Liver (tissue), 9 donors: ENCODE results near the gene MXRA8. TPM values are rescaled to one million over a fixed set of nuclear protein-coding genes. Genes with fewer than 3 reads are reported as not detected.

Experiments
- DNase-seq: peaks from one replicate; pipeline ENCODE4 v3.0.0-alpha.2; 2017; ENCODE audit warnings: low spot score
- H3K27ac ChIP-seq, 2 donors: one replicate each; pipeline ENCODE4 v1.7.0; 2013; ENCODE audit warnings: inconsistent platforms in 2 of 2, low read length in 2 of 2, control low read depth in 1 of 2, low read depth in 1 of 2, mild to moderate bottlenecking in 1 of 2
- H3K27me3 ChIP-seq, 4 donors: one replicate each; pipeline versions ENCODE4 v1.6.1 to v1.7.0; 2013; ENCODE audit warnings: low read length in 3 of 4, inconsistent platforms in 1 of 4, mild to moderate bottlenecking in 1 of 4, moderate library complexity in 1 of 4; ENCODE audit not compliant: control insufficient read depth in 4 of 4, insufficient read depth in 4 of 4
- H3K36me3 ChIP-seq, 4 donors: one replicate each; pipeline versions ENCODE4 v1.6.1 to v1.7.0; 2013; ENCODE audit warnings: low read length in 3 of 4, mild to moderate bottlenecking in 3 of 4, low read depth in 1 of 4, moderate library complexity in 1 of 4; ENCODE audit not compliant: control insufficient read depth in 4 of 4, insufficient read depth in 3 of 4
- H3K4me1 ChIP-seq, 4 donors: one replicate each; pipeline versions ENCODE4 v1.6.1 to v1.7.0; 2013; ENCODE audit warnings: low read length in 3 of 4, mild to moderate bottlenecking in 3 of 4, moderate library complexity in 1 of 4; ENCODE audit not compliant: control insufficient read depth in 4 of 4, insufficient read depth in 4 of 4
- H3K4me3 ChIP-seq, 3 donors: one replicate each; pipeline versions ENCODE4 v1.6.1 to v1.7.0; 2013; ENCODE audit warnings: low read length in 3 of 3, control low read depth in 1 of 3, low read depth in 1 of 3, mild to moderate bottlenecking in 1 of 3
- H3K9ac ChIP-seq, 2 donors: one replicate each; pipeline ENCODE4 v1.7.0; 2013; ENCODE audit warnings: low read length in 2 of 2, mild to moderate bottlenecking in 2 of 2, moderate library complexity in 2 of 2, control low read depth in 1 of 2, low read depth in 1 of 2
- H3K9me3 ChIP-seq, 4 donors: one replicate each; pipeline versions ENCODE4 v1.6.1 to v1.7.0; 2013; ENCODE audit warnings: low read length in 3 of 4; ENCODE audit not compliant: control insufficient read depth in 4 of 4
- EGR1 ChIP-seq, 2 donors: IDR thresholded peaks; 2 replicates each; pipeline ENCODE4 v1.6.1; 2016 to 2018; ENCODE audit warnings: antibody characterized with exemption in 2 of 2, low read depth in 2 of 2
- HNF4A ChIP-seq, 2 donors: conservative IDR thresholded peaks; 2 replicates each; pipeline ENCODE4 v1.6.1; 2016; ENCODE audit warnings: antibody characterized with exemption in 2 of 2, mild to moderate bottlenecking in 2 of 2
- JUND ChIP-seq, 2 donors: IDR thresholded peaks; 2 replicates each; pipeline ENCODE4 v1.6.1; 2016; ENCODE audit warnings: antibody characterized with exemption in 2 of 2
- RAD21 ChIP-seq, 2 donors: IDR thresholded peaks; 2 replicates each; pipeline ENCODE4 v1.6.1; 2016; ENCODE audit warnings: antibody characterized with exemption in 2 of 2, mild to moderate bottlenecking in 2 of 2
- RXRA ChIP-seq, 2 donors: IDR thresholded peaks; 2 replicates each; pipeline ENCODE4 v1.6.1; 2017 to 2018; ENCODE audit warnings: antibody characterized with exemption in 2 of 2, mild to moderate bottlenecking in 1 of 2
- TAF1 ChIP-seq: conservative IDR thresholded peaks from 2 replicates; pipeline ENCODE4 v1.6.1; 2016; ENCODE audit warnings: antibody characterized with exemption, mild to moderate bottlenecking
- WGBS: extraction: QIAGEN DNeasy Blood & Tissue Kit; methylation state at CpG from one replicate; pipeline ENCODE4 v1.1.7; 2013; 5-methylcytosine and 5-hydroxymethylcytosine counted together
- polyA plus RNA-seq, 2 donors: library from polyadenylated mRNA; stranded (reverse) in 1 of 2; unstranded in 1 of 2; fragments of 200-250 nt in 1 of 2; fragments of >200 nt in 1 of 2; fragmentation: Nextera tagmentation in 1 of 2; extraction: Ambion mirVana in 1 of 2; gene quantifications; one replicate each; pipeline versions ENCODE4 v1.2.1 to v1.2.3, GENCODE V29; 2013 to 2015
- total RNA-seq, 2 donors: library from RNA; depleted of rRNA; stranded (reverse); fragments of >200 nt; gene quantifications; one replicate each; pipeline ENCODE4 v1.2.3, GENCODE V29; 2014
- TF ChIP-seq, protein P1 (sequence below): IDR thresholded peaks from 2 replicates; pipeline ENCODE4 v1.6.1; 2016; ENCODE audit warnings: antibody characterized with exemption
- TF ChIP-seq, protein P2 (sequence below): IDR thresholded peaks from 2 replicates; pipeline ENCODE4 v1.6.1; 2016; ENCODE audit warnings: antibody characterized with exemption
- TF ChIP-seq, protein P3 (sequence below): fragments of 150-350 bp; IDR thresholded peaks from 2 replicates; pipeline ENCODE4 v1.5.1; 2017; ENCODE audit warnings: improper control_type of control experiment, low read depth, low read length; ENCODE audit not compliant: missing input control
- TF ChIP-seq, protein P4 (sequence below): IDR thresholded peaks from 2 replicates; pipeline ENCODE4 v1.6.1; 2016; ENCODE audit warnings: antibody characterized with exemption, mild to moderate bottlenecking
- donor health status: healthy.
- donor health status: healthy.
- donor health status: healthy.
- donor health status: healthy.
- donor health status: healthy.

Gene MXRA8
- total and polyA plus RNA-seq, 4 donors: 1.8 to 5.9 (median 4.2) TPM

DNA sequence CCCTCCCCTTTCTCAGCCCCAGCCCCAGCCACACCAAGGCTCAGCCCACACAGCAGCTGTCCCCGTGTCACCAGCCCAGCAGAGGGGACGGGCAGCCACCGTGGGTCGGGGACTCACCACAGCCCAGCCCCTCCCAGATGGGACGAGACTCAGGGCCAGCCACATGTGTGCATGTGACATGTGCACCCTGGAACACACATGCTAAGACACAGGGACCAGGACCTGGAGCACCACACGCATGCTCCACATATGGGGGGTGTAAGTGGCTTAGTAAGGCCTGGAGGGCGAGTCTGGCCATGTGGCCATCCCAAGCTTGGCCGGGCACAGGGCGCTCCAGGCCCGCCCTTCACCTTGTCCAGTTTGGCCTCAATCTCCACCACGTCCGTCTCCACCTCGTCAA lies 54.6 kb downstream of the MXRA8 start:
- TF ChIP-seq, protein P1, sequence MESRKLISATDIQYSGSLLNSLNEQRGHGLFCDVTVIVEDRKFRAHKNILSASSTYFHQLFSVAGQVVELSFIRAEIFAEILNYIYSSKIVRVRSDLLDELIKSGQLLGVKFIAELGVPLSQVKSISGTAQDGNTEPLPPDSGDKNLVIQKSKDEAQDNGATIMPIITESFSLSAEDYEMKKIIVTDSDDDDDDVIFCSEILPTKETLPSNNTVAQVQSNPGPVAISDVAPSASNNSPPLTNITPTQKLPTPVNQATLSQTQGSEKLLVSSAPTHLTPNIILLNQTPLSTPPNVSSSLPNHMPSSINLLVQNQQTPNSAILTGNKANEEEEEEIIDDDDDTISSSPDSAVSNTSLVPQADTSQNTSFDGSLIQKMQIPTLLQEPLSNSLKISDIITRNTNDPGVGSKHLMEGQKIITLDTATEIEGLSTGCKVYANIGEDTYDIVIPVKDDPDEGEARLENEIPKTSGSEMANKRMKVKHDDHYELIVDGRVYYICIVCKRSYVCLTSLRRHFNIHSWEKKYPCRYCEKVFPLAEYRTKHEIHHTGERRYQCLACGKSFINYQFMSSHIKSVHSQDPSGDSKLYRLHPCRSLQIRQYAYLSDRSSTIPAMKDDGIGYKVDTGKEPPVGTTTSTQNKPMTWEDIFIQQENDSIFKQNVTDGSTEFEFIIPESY: no peak
- TF ChIP-seq, protein P2, sequence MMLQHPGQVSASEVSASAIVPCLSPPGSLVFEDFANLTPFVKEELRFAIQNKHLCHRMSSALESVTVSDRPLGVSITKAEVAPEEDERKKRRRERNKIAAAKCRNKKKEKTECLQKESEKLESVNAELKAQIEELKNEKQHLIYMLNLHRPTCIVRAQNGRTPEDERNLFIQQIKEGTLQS: no peak
- TF ChIP-seq, protein P3, sequence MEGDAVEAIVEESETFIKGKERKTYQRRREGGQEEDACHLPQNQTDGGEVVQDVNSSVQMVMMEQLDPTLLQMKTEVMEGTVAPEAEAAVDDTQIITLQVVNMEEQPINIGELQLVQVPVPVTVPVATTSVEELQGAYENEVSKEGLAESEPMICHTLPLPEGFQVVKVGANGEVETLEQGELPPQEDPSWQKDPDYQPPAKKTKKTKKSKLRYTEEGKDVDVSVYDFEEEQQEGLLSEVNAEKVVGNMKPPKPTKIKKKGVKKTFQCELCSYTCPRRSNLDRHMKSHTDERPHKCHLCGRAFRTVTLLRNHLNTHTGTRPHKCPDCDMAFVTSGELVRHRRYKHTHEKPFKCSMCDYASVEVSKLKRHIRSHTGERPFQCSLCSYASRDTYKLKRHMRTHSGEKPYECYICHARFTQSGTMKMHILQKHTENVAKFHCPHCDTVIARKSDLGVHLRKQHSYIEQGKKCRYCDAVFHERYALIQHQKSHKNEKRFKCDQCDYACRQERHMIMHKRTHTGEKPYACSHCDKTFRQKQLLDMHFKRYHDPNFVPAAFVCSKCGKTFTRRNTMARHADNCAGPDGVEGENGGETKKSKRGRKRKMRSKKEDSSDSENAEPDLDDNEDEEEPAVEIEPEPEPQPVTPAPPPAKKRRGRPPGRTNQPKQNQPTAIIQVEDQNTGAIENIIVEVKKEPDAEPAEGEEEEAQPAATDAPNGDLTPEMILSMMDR: no peak
- no peak for TF ChIP-seq EGR1 (IDR thresholded peaks at IDR 0.05; ENCODE audit: low read depth in 2 of 2)
- TF ChIP-seq RAD21 (IDR thresholded peaks at IDR 0.05): no peak
- TF ChIP-seq, protein P4, sequence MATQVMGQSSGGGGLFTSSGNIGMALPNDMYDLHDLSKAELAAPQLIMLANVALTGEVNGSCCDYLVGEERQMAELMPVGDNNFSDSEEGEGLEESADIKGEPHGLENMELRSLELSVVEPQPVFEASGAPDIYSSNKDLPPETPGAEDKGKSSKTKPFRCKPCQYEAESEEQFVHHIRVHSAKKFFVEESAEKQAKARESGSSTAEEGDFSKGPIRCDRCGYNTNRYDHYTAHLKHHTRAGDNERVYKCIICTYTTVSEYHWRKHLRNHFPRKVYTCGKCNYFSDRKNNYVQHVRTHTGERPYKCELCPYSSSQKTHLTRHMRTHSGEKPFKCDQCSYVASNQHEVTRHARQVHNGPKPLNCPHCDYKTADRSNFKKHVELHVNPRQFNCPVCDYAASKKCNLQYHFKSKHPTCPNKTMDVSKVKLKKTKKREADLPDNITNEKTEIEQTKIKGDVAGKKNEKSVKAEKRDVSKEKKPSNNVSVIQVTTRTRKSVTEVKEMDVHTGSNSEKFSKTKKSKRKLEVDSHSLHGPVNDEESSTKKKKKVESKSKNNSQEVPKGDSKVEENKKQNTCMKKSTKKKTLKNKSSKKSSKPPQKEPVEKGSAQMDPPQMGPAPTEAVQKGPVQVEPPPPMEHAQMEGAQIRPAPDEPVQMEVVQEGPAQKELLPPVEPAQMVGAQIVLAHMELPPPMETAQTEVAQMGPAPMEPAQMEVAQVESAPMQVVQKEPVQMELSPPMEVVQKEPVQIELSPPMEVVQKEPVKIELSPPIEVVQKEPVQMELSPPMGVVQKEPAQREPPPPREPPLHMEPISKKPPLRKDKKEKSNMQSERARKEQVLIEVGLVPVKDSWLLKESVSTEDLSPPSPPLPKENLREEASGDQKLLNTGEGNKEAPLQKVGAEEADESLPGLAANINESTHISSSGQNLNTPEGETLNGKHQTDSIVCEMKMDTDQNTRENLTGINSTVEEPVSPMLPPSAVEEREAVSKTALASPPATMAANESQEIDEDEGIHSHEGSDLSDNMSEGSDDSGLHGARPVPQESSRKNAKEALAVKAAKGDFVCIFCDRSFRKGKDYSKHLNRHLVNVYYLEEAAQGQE: no peak
- TF ChIP-seq JUND (IDR thresholded peaks at IDR 0.05): no peak
- TF ChIP-seq HNF4A (conservative IDR thresholded peaks at IDR 0.05): no peak
- WGBS: 86% methylated on average over 13 of the region's 13 CpGs
- no peaks in the 10 kb centered on the region for H3K27me3 ChIP-seq
- H3K36me3 ChIP-seq: peaks cover 0 to under 1% (median 0%) of the 10 kb centered on the region in 4 donors
- no peak overlapping the region for H3K27ac ChIP-seq
- no peaks in the 10 kb centered on the region for H3K9me3 ChIP-seq
- DNase-seq: no peak
- no peak overlapping the region for H3K9ac ChIP-seq
- H3K4me1 ChIP-seq: peaks cover 11 to 32% (median 28%) of the 10 kb centered on the region in 4 donors
- H3K4me3 ChIP-seq: no peak overlapping the region

DNA sequence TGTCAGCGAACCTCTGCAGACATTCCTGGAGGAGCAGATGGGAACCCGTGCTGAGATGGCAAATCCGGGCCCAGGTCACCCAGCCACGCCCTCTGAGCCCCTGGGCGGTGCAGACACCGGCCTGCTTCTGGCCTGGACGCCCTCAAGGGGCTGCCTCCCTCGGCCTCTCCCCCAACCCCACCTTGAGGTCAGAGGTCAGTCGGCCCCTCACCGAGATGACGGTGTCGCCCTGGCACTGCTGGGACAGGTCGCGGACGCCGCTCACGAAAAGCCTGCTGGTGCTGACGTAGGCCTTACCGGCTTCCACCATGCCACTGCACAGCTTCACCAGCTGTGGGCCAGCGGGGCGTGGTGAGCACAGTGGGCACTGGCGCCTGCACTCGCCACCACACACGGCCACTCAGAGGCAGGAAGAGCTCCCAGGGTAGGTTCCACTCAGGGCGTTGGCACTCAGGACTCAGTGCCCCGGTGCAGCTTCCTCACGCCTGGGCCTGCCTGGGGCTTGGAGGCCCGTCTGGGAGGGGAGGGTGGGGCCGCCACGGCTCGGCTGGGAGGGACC lies 55.3 kb downstream of the MXRA8 start:
- H3K27ac ChIP-seq: no peak overlapping the region
- H3K4me1 ChIP-seq: peaks cover 11 to 32% (median 27%) of the 10 kb centered on the region in 4 donors
- 92% methylated on average over 31 of the region's 31 CpGs for WGBS
- no peak for DNase-seq
- H3K36me3 ChIP-seq: peaks cover 0 to 3% (median 0%) of the 10 kb centered on the region in 4 donors
- no peaks in the 10 kb centered on the region for H3K27me3 ChIP-seq
- no peak for TF ChIP-seq EGR1 (IDR thresholded peaks at IDR 0.05; ENCODE audit: low read depth in 2 of 2)
- no peak for TF ChIP-seq TAF1
- TF ChIP-seq, protein P2: no peak
- TF ChIP-seq RXRA (IDR thresholded peaks at IDR 0.05): no peak
- no peak overlapping the region for H3K9ac ChIP-seq
- H3K4me3 ChIP-seq: no peak overlapping the region
- H3K9me3 ChIP-seq: no peaks in the 10 kb centered on the region

Other genes with a start within 250 kb of the MXRA8 start
- 1 to 10 TPM; 3.9 to 7.0 TPM for gene C1orf159, start 242.5 kb downstream of the MXRA8 start, total RNA-seq
- 1 to 10 TPM; 4.5 to 4.8 TPM for gene C1orf159, start 242.5 kb downstream of the MXRA8 start, polyA plus RNA-seq
- not detected for gene TTLL10, start 184.7 kb downstream of the MXRA8 start, total RNA-seq
- not detected for gene TTLL10, start 184.7 kb downstream of the MXRA8 start, polyA plus RNA-seq
- gene TNFRSF18, start 152.0 kb downstream of the MXRA8 start, total RNA-seq: under 1 TPM in 1 of 2 donors, not detected in 1; 0.19 TPM
- under 1 TPM; 0.17 to 0.24 TPM for gene TNFRSF18, start 152.0 kb downstream of the MXRA8 start, polyA plus RNA-seq
- under 1 TPM in 1 of 2 donors, not detected in 1; 0.08 TPM for gene TNFRSF4, start 144.4 kb downstream of the MXRA8 start, total RNA-seq
- under 1 TPM; 0.15 to 0.35 TPM for gene TNFRSF4, start 144.4 kb downstream of the MXRA8 start, polyA plus RNA-seq
- gene SDF4, start 126.6 kb downstream of the MXRA8 start, total RNA-seq: 10 to 100 TPM; 48.7 to 92.5 TPM
- gene SDF4, start 126.6 kb downstream of the MXRA8 start, polyA plus RNA-seq: 100 to 1,000 TPM in 1 of 2 donors, 10 to 100 TPM in 1; 59.3 to 180 TPM
- gene B3GALT6, start 126.3 kb downstream of the MXRA8 start, total RNA-seq: 1 to 10 TPM; 8.9 to 9.0 TPM
- gene B3GALT6, start 126.3 kb downstream of the MXRA8 start, polyA plus RNA-seq: 1 to 10 TPM; 1.2 to 7.7 TPM
- not detected for gene C1QTNF12, start 111.8 kb downstream of the MXRA8 start, total RNA-seq
- gene C1QTNF12, start 111.8 kb downstream of the MXRA8 start, polyA plus RNA-seq: under 1 TPM; 0.39 to 0.40 TPM
- 10 to 100 TPM; 25.2 to 30.4 TPM for gene UBE2J2, start 84.7 kb downstream of the MXRA8 start, total RNA-seq
- gene UBE2J2, start 84.7 kb downstream of the MXRA8 start, polyA plus RNA-seq: 10 to 100 TPM; 21.0 to 26.3 TPM
- gene SCNN1D, start 78.1 kb downstream of the MXRA8 start, total RNA-seq: 1 to 10 TPM in 1 of 2 donors, under 1 TPM in 1; 0.79 to 1.5 TPM
- 1 to 10 TPM in 1 of 2 donors, under 1 TPM in 1; 0.51 to 1.1 TPM for gene SCNN1D, start 78.1 kb downstream of the MXRA8 start, polyA plus RNA-seq
- gene ACAP3, start 50.6 kb downstream of the MXRA8 start, total RNA-seq: 10 to 100 TPM; 17.9 to 24.8 TPM
- gene ACAP3, start 50.6 kb downstream of the MXRA8 start, polyA plus RNA-seq: 10 to 100 TPM in 1 of 2 donors, 1 to 10 TPM in 1; 2.7 to 12.0 TPM
- 10 to 100 TPM in 1 of 2 donors, 1 to 10 TPM in 1; 9.3 to 11.2 TPM for gene PUSL1, start 50.0 kb downstream of the MXRA8 start, total RNA-seq
- 10 to 100 TPM in 1 of 2 donors, 1 to 10 TPM in 1; 9.5 to 14.9 TPM for gene PUSL1, start 50.0 kb downstream of the MXRA8 start, polyA plus RNA-seq
- gene INTS11, start 33.9 kb downstream of the MXRA8 start, total RNA-seq: 10 to 100 TPM; 30.7 to 40.5 TPM
- gene INTS11, start 33.9 kb downstream of the MXRA8 start, polyA plus RNA-seq: 10 to 100 TPM; 26.3 to 38.3 TPM
- gene CPTP, start 33.8 kb downstream of the MXRA8 start, total RNA-seq: 10 to 100 TPM in 1 of 2 donors, 1 to 10 TPM in 1; 7.9 to 14.6 TPM
- 10 to 100 TPM; 30.4 to 45.1 TPM for gene CPTP, start 33.8 kb downstream of the MXRA8 start, polyA plus RNA-seq
- gene TAS1R3, start 27.3 kb downstream of the MXRA8 start, total RNA-seq: under 1 TPM; 0.19 to 0.33 TPM
- gene TAS1R3, start 27.3 kb downstream of the MXRA8 start, polyA plus RNA-seq: under 1 TPM in 1 of 2 donors, not detected in 1; 0.36 TPM
- gene DVL1, start 9.1 kb downstream of the MXRA8 start, total RNA-seq: 10 to 100 TPM; 20.4 to 41.2 TPM
- gene DVL1, start 9.1 kb downstream of the MXRA8 start, polyA plus RNA-seq: 10 to 100 TPM in 1 of 2 donors, 1 to 10 TPM in 1; 5.7 to 29.2 TPM
- 10 to 100 TPM; 38.4 to 52.6 TPM for gene AURKAIP1, start 16.7 kb upstream of the MXRA8 start, total RNA-seq
- gene AURKAIP1, start 16.7 kb upstream of the MXRA8 start, polyA plus RNA-seq: 100 to 1,000 TPM; 143 to 175 TPM
- gene CCNL2, start 40.8 kb upstream of the MXRA8 start, total RNA-seq: 100 to 1,000 TPM in 1 of 2 donors, 10 to 100 TPM in 1; 47.3 to 170 TPM
- 100 to 1,000 TPM in 1 of 2 donors, 10 to 100 TPM in 1; 46.4 to 160 TPM for gene CCNL2, start 40.8 kb upstream of the MXRA8 start, polyA plus RNA-seq
- gene MRPL20, start 48.7 kb upstream of the MXRA8 start, total RNA-seq: 10 to 100 TPM; 47.8 to 47.9 TPM
- gene MRPL20, start 48.7 kb upstream of the MXRA8 start, polyA plus RNA-seq: 100 to 1,000 TPM; 100 to 170 TPM
- gene ANKRD65, start 62.7 kb upstream of the MXRA8 start, total RNA-seq: under 1 TPM; 0.14 to 0.17 TPM
- gene ANKRD65, start 62.7 kb upstream of the MXRA8 start, polyA plus RNA-seq: under 1 TPM; 0.30 to 0.31 TPM
- gene VWA1, start 77.1 kb upstream of the MXRA8 start, total RNA-seq: 10 to 100 TPM; 22.8 to 41.6 TPM
- gene VWA1, start 77.1 kb upstream of the MXRA8 start, polyA plus RNA-seq: 10 to 100 TPM; 18.3 to 81.3 TPM
- gene ATAD3C, start 91.1 kb upstream of the MXRA8 start, total RNA-seq: 1 to 10 TPM in 1 of 2 donors, under 1 TPM in 1; 0.19 to 1.3 TPM
- 1 to 10 TPM in 1 of 2 donors, under 1 TPM in 1; 0.51 to 4.8 TPM for gene ATAD3C, start 91.1 kb upstream of the MXRA8 start, polyA plus RNA-seq
- gene ATAD3B, start 113.2 kb upstream of the MXRA8 start, total RNA-seq: 10 to 100 TPM in 1 of 2 donors, 1 to 10 TPM in 1; 9.3 to 14.3 TPM
- gene ATAD3B, start 113.2 kb upstream of the MXRA8 start, polyA plus RNA-seq: 10 to 100 TPM in 1 of 2 donors, 1 to 10 TPM in 1; 6.4 to 11.3 TPM
- gene ATAD3A, start 153.6 kb upstream of the MXRA8 start, total RNA-seq: 10 to 100 TPM; 14.0 to 17.7 TPM
- gene ATAD3A, start 153.6 kb upstream of the MXRA8 start, polyA plus RNA-seq: 10 to 100 TPM in 1 of 2 donors, 1 to 10 TPM in 1; 7.2 to 20.0 TPM
- gene TMEM240, start 182.1 kb upstream of the MXRA8 start, total RNA-seq: under 1 TPM; 0.14 to 0.33 TPM
- gene TMEM240, start 182.1 kb upstream of the MXRA8 start, polyA plus RNA-seq: under 1 TPM in 1 of 2 donors, not detected in 1; 0.33 TPM
- gene SSU72, start 216.3 kb upstream of the MXRA8 start, total RNA-seq: 10 to 100 TPM; 35.4 to 40.4 TPM
- gene SSU72, start 216.3 kb upstream of the MXRA8 start, polyA plus RNA-seq: 10 to 100 TPM; 48.2 to 57.4 TPM
- under 1 TPM; 0.08 to 0.37 TPM for gene FNDC10, start 241.6 kb upstream of the MXRA8 start, total RNA-seq
- gene FNDC10, start 241.6 kb upstream of the MXRA8 start, polyA plus RNA-seq: under 1 TPM; 0.13 to 0.58 TPM